ENCODE data around the gene PTGIR. TPM values are rescaled to one million over a fixed set of nuclear protein-coding genes. Genes with fewer than 3 reads are reported as not detected.

PTGIR gene
- total and polyA plus RNA-seq, 10 of the 15 experiments (the other 5 are each of a cell fraction or from before 2014, with no cell fraction given): 0.34 to 29.1 (median 9.9) TPM

DNA sequence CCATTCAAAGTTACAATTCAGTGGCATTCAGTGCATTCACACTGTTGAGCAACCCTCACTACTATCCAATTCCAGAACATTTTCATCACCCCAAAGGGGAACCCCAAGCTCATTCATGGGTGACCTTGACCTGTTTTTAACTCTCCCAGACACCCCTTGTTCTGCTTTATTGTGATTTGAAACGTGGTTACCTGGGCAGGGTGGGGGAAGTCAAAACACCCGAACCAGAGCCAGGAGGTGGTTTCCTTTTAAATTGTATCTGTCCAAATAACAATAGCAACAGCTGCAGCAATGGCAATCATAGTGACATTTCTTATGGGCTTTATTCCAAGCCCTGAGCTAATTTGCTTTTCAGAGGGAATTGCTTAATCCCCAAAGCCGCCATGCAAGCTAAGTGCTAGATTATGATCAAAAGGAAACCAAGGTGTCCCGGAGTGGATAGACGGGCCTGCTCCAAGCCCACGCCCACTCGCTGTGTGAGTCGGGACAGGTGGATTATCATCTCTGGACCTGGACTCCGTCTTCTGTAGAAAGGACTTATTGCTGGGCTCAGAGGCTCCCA lies 6.1 kb downstream of the PTGIR start (continued):
- TF ChIP-seq, protein P1, sequence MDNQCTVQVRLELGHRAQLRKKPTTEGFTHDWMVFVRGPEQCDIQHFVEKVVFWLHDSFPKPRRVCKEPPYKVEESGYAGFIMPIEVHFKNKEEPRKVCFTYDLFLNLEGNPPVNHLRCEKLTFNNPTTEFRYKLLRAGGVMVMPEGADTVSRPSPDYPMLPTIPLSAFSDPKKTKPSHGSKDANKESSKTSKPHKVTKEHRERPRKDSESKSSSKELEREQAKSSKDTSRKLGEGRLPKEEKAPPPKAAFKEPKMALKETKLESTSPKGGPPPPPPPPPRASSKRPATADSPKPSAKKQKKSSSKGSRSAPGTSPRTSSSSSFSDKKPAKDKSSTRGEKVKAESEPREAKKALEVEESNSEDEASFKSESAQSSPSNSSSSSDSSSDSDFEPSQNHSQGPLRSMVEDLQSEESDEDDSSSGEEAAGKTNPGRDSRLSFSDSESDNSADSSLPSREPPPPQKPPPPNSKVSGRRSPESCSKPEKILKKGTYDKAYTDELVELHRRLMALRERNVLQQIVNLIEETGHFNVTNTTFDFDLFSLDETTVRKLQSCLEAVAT (IDR thresholded peaks at IDR 0.05): peak; percentile 74
- no peak for TF ChIP-seq SRF (IDR thresholded peaks at IDR 0.05; ENCODE audit: low read depth in 2 of 2, low read length in 2 of 2)
- TF ChIP-seq CREM (IDR thresholded peaks at IDR 0.05; ENCODE audit: low read depth): peak; percentile 63; the same call in 1 of the 2 replicates
- no peak for TF ChIP-seq MYB (IDR thresholded peaks at IDR 0.05; ENCODE audit: borderline replicate concordance, low read depth, low read length)
- TF ChIP-seq RB1 (IDR thresholded peaks at IDR 0.05; ENCODE audit: borderline replicate concordance): no peak
- TF ChIP-seq ETV6 (conservative IDR thresholded peaks at IDR 0.05 in 1 of 2, IDR thresholded peaks at IDR 0.05 in 1 of 2; ENCODE audit: borderline replicate concordance in 1 of 2, low read depth in 1 of 2): 0 out of 4 replicates have a peak, but pooled peaks of 1 of the 2 experiments have one; percentile 16
- no peak for TF ChIP-seq EZH2 (IDR thresholded peaks at IDR 0.05; ENCODE audit: borderline replicate concordance, control insufficient read depth, low read depth, low read length)
- TF ChIP-seq SIX5 (IDR thresholded peaks at IDR 0.05; ENCODE audit: low read depth, low read length, severe bottlenecking): no peak
- TF ChIP-seq, protein P2, sequence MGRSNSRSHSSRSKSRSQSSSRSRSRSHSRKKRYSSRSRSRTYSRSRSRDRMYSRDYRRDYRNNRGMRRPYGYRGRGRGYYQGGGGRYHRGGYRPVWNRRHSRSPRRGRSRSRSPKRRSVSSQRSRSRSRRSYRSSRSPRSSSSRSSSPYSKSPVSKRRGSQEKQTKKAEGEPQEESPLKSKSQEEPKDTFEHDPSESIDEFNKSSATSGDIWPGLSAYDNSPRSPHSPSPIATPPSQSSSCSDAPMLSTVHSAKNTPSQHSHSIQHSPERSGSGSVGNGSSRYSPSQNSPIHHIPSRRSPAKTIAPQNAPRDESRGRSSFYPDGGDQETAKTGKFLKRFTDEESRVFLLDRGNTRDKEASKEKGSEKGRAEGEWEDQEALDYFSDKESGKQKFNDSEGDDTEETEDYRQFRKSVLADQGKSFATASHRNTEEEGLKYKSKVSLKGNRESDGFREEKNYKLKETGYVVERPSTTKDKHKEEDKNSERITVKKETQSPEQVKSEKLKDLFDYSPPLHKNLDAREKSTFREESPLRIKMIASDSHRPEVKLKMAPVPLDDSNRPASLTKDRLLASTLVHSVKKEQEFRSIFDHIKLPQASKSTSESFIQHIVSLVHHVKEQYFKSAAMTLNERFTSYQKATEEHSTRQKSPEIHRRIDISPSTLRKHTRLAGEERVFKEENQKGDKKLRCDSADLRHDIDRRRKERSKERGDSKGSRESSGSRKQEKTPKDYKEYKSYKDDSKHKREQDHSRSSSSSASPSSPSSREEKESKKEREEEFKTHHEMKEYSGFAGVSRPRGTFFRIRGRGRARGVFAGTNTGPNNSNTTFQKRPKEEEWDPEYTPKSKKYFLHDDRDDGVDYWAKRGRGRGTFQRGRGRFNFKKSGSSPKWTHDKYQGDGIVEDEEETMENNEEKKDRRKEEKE (IDR thresholded peaks at IDR 0.05): no peak
- TF ChIP-seq BMI1 (IDR thresholded peaks at IDR 0.05; ENCODE audit: borderline replicate concordance): no peak
- TF ChIP-seq MTA3 (IDR thresholded peaks at IDR 0.05; ENCODE audit: borderline replicate concordance, low read length): peak; percentile 56; the same call in 1 of the 2 replicates
- TF ChIP-seq, protein P3, sequence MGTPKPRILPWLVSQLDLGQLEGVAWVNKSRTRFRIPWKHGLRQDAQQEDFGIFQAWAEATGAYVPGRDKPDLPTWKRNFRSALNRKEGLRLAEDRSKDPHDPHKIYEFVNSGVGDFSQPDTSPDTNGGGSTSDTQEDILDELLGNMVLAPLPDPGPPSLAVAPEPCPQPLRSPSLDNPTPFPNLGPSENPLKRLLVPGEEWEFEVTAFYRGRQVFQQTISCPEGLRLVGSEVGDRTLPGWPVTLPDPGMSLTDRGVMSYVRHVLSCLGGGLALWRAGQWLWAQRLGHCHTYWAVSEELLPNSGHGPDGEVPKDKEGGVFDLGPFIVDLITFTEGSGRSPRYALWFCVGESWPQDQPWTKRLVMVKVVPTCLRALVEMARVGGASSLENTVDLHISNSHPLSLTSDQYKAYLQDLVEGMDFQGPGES (IDR thresholded peaks at IDR 0.05): no peak
- no peak for TF ChIP-seq LARP7 (IDR thresholded peaks at IDR 0.05)
- TF ChIP-seq, protein P4, sequence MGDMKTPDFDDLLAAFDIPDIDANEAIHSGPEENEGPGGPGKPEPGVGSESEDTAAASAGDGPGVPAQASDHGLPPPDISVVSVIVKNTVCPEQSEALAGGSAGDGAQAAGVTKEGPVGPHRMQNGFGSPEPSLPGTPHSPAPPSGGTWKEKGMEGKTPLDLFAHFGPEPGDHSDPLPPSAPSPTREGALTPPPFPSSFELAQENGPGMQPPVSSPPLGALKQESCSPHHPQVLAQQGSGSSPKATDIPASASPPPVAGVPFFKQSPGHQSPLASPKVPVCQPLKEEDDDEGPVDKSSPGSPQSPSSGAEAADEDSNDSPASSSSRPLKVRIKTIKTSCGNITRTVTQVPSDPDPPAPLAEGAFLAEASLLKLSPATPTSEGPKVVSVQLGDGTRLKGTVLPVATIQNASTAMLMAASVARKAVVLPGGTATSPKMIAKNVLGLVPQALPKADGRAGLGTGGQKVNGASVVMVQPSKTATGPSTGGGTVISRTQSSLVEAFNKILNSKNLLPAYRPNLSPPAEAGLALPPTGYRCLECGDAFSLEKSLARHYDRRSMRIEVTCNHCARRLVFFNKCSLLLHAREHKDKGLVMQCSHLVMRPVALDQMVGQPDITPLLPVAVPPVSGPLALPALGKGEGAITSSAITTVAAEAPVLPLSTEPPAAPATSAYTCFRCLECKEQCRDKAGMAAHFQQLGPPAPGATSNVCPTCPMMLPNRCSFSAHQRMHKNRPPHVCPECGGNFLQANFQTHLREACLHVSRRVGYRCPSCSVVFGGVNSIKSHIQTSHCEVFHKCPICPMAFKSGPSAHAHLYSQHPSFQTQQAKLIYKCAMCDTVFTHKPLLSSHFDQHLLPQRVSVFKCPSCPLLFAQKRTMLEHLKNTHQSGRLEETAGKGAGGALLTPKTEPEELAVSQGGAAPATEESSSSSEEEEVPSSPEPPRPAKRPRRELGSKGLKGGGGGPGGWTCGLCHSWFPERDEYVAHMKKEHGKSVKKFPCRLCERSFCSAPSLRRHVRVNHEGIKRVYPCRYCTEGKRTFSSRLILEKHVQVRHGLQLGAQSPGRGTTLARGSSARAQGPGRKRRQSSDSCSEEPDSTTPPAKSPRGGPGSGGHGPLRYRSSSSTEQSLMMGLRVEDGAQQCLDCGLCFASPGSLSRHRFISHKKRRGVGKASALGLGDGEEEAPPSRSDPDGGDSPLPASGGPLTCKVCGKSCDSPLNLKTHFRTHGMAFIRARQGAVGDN (IDR thresholded peaks at IDR 0.05): peak; percentile 76; the same call in 1 of the 2 replicates
- no peak for TF ChIP-seq GATAD2B (conservative IDR thresholded peaks at IDR 0.05; ENCODE audit: low read depth)
- TF ChIP-seq ZNF207 (IDR thresholded peaks at IDR 0.05; ENCODE audit: borderline replicate concordance): no peak
- TF ChIP-seq, protein P5, sequence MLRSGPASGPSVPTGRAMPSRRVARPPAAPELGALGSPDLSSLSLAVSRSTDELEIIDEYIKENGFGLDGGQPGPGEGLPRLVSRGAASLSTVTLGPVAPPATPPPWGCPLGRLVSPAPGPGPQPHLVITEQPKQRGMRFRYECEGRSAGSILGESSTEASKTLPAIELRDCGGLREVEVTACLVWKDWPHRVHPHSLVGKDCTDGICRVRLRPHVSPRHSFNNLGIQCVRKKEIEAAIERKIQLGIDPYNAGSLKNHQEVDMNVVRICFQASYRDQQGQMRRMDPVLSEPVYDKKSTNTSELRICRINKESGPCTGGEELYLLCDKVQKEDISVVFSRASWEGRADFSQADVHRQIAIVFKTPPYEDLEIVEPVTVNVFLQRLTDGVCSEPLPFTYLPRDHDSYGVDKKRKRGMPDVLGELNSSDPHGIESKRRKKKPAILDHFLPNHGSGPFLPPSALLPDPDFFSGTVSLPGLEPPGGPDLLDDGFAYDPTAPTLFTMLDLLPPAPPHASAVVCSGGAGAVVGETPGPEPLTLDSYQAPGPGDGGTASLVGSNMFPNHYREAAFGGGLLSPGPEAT (IDR thresholded peaks at IDR 0.05; ENCODE audit: low read depth): peak; percentile 82
- no peak for TF ChIP-seq HDAC6 (IDR thresholded peaks at IDR 0.05; ENCODE audit: unreplicated experiment)

Measured in GM12878 (cell line).